Upper lobe of left lung (tissue), 4 donors: ENCODE measurements around the gene NOL4L.

Experiments
- EP300 ChIP-seq, 4 donors: sonication (generic); formaldehyde crosslinking; IDR thresholded peaks; one replicate each; pipeline ENCODE4 v1.5.1; 2017; ENCODE audit warnings: antibody characterized with exemption in 4 of 4, control low read depth in 2 of 4
- POLR2A ChIP-seq, 4 donors: fragments of 450-650 bp; IDR thresholded peaks; one replicate each; pipeline ENCODE4 v1.5.1; 2016 to 2017; ENCODE audit warnings: antibody characterized with exemption in 4 of 4, mild to moderate bottlenecking in 2 of 4
- TF ChIP-seq, protein P1 (sequence below), 6 experiments: fragments of 450-650 bp in 4 of 6; fragments of 200-600 bp in 2 of 6; sonication (generic) in 2 of 6; IDR thresholded peaks; one replicate each; pipeline ENCODE4 v1.5.1; 2016 to 2019; ENCODE audit warnings: antibody characterized with exemption in 6 of 6

- TF ChIP-seq, protein P1, sequence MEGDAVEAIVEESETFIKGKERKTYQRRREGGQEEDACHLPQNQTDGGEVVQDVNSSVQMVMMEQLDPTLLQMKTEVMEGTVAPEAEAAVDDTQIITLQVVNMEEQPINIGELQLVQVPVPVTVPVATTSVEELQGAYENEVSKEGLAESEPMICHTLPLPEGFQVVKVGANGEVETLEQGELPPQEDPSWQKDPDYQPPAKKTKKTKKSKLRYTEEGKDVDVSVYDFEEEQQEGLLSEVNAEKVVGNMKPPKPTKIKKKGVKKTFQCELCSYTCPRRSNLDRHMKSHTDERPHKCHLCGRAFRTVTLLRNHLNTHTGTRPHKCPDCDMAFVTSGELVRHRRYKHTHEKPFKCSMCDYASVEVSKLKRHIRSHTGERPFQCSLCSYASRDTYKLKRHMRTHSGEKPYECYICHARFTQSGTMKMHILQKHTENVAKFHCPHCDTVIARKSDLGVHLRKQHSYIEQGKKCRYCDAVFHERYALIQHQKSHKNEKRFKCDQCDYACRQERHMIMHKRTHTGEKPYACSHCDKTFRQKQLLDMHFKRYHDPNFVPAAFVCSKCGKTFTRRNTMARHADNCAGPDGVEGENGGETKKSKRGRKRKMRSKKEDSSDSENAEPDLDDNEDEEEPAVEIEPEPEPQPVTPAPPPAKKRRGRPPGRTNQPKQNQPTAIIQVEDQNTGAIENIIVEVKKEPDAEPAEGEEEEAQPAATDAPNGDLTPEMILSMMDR (IDR thresholded peaks at IDR 0.05): no peak
- TF ChIP-seq POLR2A (IDR thresholded peaks at IDR 0.05) (no peak), EP300 (IDR thresholded peaks at IDR 0.05) (no peak)
Measured at GRCh38 chr20:32611868-32612267, 26.7 kb upstream of the NOL4L start.
